Erythroblast (primary cell): ENCODE results near the gene SEPTIN8.

Experiments
- GATA1 ChIP-seq: IDR thresholded peaks from 2 replicates; pipeline ENCODE4 v1.6.1; 2011; ENCODE audit warnings: low read depth, mild to moderate bottlenecking, control low read depth, low read length, moderate library complexity
- POLR2A ChIP-seq: IDR thresholded peaks from 2 replicates; pipeline ENCODE4 v1.6.1; 2011; ENCODE audit warnings: mild to moderate bottlenecking, low read length

DNA sequence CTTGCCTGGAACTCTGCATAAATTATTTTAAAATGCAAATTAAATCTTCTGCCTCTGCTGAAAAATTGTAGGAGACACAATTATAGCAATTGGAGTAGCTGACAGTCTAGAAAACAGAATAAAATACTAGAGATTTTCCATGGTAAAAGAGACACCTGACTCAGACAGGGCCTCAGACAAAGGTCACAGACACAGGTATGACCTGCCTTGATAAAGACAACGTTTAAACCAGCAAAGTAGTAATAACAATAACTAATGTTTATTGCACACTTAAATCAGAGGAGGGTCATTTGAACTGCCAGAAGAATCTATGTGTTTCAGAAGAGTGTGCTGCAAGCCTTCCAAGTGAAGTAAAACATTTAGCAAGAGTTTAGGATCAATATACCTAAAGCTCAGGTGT is 40.0 kb upstream of the SEPTIN8 start:
- TF ChIP-seq GATA1 (no peak), POLR2A (no peak)
